ENCODE results near the gene ABHD17A.
A peak's percentile ranks its signal among the peaks of the same experiment; 100 is the strongest.

ABHD17A gene

GRCh38 chr19:1862424-1863327, 22.6 kb downstream of the ABHD17A start:
- DNase-seq: peak; percentile 30

DNA sequence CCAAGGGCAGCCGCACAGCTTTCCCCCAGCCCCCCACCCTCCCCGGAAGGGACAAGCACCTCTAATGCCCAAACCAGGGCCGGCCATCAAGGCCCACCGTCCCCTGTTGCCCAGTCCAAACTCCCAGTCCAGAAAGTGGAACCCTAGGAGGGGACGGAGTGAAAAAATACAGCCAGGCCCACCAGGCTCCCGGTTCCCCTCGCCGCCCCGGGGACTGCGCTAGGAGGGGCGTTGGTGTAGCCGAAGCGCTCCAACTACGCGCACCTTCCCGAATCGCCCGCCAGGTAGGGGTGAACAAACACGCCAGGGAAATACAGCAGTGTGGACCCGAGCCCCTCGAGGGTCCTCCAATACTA, 23.2 kb downstream of the ABHD17A start:
- DNase-seq: no peak

DNA sequence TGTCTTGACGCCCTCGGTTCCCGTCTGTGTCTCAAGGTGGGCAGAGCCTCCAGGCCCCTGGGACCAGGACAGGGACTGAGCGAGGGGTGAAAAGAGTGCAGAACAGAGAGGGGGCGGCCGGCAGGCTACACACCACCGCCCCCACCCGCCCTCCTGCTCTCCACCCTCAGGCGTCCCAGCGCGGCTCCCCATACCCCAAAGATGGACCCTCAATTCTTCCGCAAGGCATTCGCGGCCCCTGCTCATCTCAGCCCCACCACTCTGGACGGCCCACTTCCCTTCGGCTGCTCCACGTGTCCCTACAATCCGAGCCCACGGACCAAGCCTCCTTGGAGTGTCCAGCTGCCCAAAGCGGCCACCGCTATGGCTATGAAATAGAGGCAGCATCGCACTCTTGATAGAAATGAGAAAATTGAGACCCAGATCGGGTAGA, 23.7 kb downstream of the ABHD17A start:
- no peak for DNase-seq

- no peak for DNase-seq
Observed at GRCh38 chr19:1860821-1861598, 24.3 kb downstream of the ABHD17A start.

- DNase-seq: no peak
Observed at GRCh38 chr19:1860042-1860775, 25.1 kb downstream of the ABHD17A start.

DNA sequence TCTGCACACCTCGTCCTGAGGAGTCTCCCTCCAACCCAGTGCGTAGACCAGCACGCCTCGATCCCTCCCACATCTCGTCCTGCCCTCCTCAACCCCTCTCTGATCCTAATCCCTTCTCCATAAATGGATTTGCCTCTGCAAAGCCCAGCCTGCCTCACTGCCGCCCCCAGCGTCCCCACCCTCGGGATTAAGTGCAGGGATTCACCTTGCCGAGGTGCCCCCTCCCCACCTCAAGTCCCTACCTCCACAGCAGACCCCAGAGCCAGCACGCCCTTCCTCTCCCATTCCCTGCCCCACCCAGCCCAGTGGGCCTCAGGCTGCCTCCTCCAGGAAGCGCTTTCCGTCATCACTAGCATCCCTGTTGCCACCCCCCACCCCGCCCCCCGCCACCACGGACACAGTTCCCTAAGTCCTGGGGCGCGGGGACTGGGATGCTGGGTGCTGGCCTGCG, 25.9 kb downstream of the ABHD17A start:
- no peak for DNase-seq

DNA sequence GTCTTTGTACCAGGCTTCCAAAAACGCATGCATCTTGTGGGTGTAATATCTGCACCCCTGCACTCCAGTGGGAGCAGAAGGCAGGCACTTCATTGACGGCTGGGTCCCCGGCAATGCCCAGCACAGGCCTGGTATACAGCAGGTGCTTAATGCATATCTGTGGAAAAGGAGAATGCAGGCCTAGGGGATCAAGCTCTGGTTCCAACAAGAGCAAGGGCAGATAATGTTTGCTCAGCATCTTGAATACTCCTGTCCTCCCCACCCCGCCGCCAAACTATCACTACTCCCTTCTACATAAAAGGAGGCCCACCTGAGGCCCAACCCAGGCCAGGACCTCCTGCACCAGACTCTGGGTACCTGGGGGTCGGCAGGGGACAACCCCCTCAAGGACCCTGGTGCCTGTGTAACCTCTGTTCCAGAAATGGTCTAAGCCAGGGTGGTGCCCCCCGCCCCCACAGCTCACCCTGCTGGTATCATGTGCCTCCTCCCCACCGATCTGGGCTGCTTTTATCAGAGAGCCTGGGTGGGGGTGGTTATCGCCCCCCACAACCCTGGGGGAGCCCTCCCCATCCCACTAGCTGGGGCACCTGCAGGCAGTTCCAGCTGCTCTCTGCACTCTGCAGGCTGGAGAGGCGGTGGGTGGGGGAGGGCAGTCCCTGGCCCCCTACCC, 26.7 kb downstream of the ABHD17A start:
- no peak for DNase-seq

DNA sequence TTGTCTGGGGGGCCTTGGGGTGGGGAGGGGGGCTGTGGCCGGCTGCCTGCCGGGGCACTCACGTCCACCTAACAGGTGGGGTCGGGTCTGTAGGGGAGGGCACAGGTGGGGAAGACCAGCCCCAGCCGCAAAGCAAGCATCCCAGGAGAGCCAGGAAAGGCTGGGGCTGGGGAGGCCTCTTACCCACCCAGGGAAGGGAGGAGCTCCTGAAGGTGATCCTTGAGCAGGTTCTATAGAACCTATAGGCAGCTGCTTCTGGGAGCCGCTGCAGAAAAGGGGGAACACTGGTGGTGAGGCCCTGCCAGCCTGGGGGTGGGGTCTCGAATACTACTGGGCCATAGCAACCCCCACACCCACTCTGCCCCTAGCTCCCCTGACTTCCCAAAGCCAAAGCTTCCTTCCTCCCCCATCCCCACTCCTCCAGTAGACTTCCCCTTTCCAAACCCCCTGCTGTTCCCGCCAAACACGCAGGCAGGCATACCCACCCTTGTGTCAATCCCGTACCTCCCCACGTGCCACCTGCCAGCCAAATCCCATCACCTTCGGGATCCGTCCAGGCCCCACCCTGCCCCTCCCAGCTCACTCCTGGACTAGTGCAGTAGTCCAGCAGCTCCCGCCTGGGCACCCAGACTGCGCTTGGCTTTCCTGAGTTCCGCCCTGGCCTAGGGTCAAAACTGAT, 27.5 kb downstream of the ABHD17A start:
- no peak for DNase-seq

- no peak for DNase-seq
Observed at GRCh38 chr19:1856698-1857603, 28.3 kb downstream of the ABHD17A start.

- no peak for DNase-seq
Observed at GRCh38 chr19:1856345-1856697, 29.0 kb downstream of the ABHD17A start.

GRCh38 chr19:1855828-1856255, 29.5 kb downstream of the ABHD17A start:
- no peak for DNase-seq

- no peak for DNase-seq
Observed at GRCh38 chr19:1855040-1855827, 30.1 kb downstream of the ABHD17A start.

- no peak for DNase-seq
Observed at GRCh38 chr19:1854542-1855039, 30.7 kb downstream of the ABHD17A start.

- DNase-seq: no peak
Observed at GRCh38 chr19:1854039-1854541, 31.2 kb downstream of the ABHD17A start.

DNA sequence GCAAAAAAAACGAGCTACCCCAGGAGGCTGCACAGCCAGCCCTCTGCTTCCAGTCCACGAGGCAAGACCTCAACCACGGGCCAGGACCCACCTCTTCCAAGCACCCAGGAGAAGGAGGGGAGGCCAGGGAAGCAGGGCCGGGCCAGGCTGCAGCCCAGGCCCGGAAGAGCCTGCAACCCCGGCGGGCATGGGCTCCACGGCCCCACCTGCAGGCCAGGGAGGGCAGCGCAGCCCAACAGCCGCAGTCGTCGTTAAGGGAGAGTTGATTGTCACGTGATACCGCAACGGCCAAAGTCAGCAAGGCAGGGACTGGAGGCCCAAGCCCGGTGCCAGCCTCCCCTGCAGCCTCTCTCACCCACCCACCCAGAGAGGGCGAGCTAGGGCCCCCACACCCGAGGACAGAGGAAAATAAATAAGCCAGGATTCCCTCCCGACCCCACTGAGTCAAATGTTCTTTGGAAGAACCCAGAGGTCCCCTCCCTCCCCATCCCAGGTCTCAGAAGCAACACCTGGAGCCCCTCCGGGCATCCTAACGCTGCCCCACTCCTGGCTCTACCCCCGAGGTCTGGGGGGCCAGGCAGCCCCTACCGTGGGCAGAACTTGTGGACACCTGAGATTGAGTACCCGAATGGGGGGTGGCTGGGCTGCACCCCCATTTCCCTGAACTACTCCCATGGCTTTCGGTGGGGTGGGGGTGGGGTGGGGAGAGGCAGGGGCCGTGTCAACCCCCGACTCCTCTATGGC, 31.8 kb downstream of the ABHD17A start:
- DNase-seq: peak; percentile 48

DNA sequence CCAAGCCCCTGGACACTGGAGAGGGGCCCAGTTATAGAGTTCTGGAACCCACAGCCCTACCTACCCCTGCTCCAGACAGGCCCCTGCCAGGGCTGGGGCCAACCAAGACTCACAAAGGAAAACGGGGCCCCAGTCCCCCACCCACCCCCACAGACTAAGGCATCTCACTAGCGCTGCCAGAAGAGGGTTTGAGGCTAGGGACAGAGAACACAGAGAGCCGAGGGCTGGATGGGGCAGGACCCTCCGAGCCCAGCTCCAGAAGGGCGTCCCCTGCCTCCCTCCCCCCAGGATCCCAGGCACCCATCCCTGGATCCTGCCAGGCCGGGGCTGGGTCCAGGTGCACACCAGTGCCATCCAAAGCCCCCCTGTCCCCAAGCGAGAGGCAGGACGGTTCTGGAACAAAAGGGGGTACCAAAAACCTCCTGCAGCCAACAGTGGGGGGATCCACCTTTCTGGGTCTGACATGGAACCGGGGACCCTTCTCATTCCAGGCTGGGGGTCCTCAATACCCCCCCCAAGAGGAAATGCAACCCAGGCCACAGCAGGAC, 32.6 kb downstream of the ABHD17A start:
- no peak for DNase-seq

GRCh38 chr19:1851654-1852580, 33.4 kb downstream of the ABHD17A start:
- peak; percentile 65 for DNase-seq
